Esophagus muscularis mucosa (tissue), 4 donors: ENCODE measurements around the gene VN1R5. TPM values are rescaled to one million over a fixed set of nuclear protein-coding genes. Genes with fewer than 3 reads are reported as not detected.
"Not testable (repeated sequence)": the region's sequence is repeated elsewhere in the genome, so short reads cannot be mapped to it uniquely, and the experiment has no call there.

ENCODE experiments used
- DNase-seq: peaks from one replicate; pipeline ENCODE4 v3.0.0-alpha.2; 2017; ENCODE audit errors: extremely low spot score
- H3K27ac ChIP-seq, 4 donors: fragments of 200-600 bp; sonication (generic); replicated peaks in 1 of 4; 1 replicate in 3 of 4; 2 replicates in 1 of 4; pipeline ENCODE4 v1.5.1; 2016 to 2019; ENCODE audit warnings: mild to moderate bottlenecking in 1 of 4
- H3K27me3 ChIP-seq, 4 donors: fragments of 200-600 bp; sonication (generic); one replicate each; pipeline versions ENCODE4 v1.5.1 to v1.6.0; 2016 to 2019
- H3K36me3 ChIP-seq, 4 donors: fragments of 200-600 bp; sonication (generic); one replicate each; pipeline ENCODE4 v1.5.1; 2016 to 2019
- H3K4me1 ChIP-seq, 4 donors: fragments of 200-600 bp; sonication (generic); one replicate each; pipeline ENCODE4 v1.5.1; 2016 to 2019
- H3K4me3 ChIP-seq, 4 donors: fragments of 200-600 bp; sonication (generic); 1 replicate in 2 of 4; 2 replicates in 2 of 4; pipeline ENCODE4 v1.5.1; 2016 to 2019; ENCODE audit warnings: mild to moderate bottlenecking in 4 of 4, moderate library complexity in 1 of 4
- H3K9me3 ChIP-seq, 4 donors: fragments of 200-600 bp; sonication (generic); 1 replicate in 3 of 4; 2 replicates in 1 of 4; pipeline ENCODE4 v1.5.1; 2016 to 2019
- CTCF ChIP-seq, 3 experiments: fragments of 200-600 bp in 2 of 3; fragments of 450-650 bp in 1 of 3; sonication (generic) in 2 of 3; IDR thresholded peaks; one replicate each; pipeline ENCODE4 v1.5.1; 2017 to 2019; ENCODE audit warnings: antibody characterized with exemption in 3 of 3, mild to moderate bottlenecking in 2 of 3, moderate library complexity in 1 of 3
- EP300 ChIP-seq: sonication (generic); formaldehyde crosslinking; IDR thresholded peaks from one replicate; pipeline ENCODE4 v1.6.1; 2017; ENCODE audit warnings: antibody characterized with exemption
- POLR2A ChIP-seq: fragments of 450-650 bp; IDR thresholded peaks from one replicate; pipeline ENCODE4 v1.6.1; 2017; ENCODE audit warnings: antibody characterized with exemption, moderate library complexity, mild to moderate bottlenecking, low read depth
- POLR2AphosphoS5 ChIP-seq, 2 donors: sonication (generic); formaldehyde crosslinking; IDR thresholded peaks; one replicate each; pipeline ENCODE4 v1.6.1; 2017; ENCODE audit warnings: antibody characterized with exemption in 2 of 2
- WGBS: methylation state at CpG from one replicate; pipeline ENCODE4 v1.1.5; 2018; 5-methylcytosine and 5-hydroxymethylcytosine counted together
- intact Hi-C: fragments of 100-400 bp; cut with DNase I; formaldehyde crosslinking; loops from one replicate; pipeline ENCODE4 v1.15.1; 2023
- total RNA-seq, 4 donors: library from RNA; depleted of rRNA; stranded (reverse); fragments of >200 nt; gene quantifications; one replicate each; pipeline versions ENCODE4 v1.1.0 to v1.2.1, GENCODE V29; 2016

The VN1R5 gene
- total RNA-seq, 4 donors from 2014 or later = not detected

GRCh38 chr1:247281001-247281574 lies 25.2 kb downstream of the VN1R5 start:
- H3K27me3 ChIP-seq = no peaks in the 10 kb centered on the region
- intact Hi-C loops = no loop called here
- no peak for TF ChIP-seq EP300
- TF ChIP-seq POLR2AphosphoS5 (IDR thresholded peaks at IDR 0.05) = no peak
- TF ChIP-seq CTCF (IDR thresholded peaks at IDR 0.05) = no peak
- TF ChIP-seq POLR2A = no peak
- WGBS = 68% methylated on average over 5 of the region's 5 CpGs
- no peak overlapping the region for H3K4me3 ChIP-seq
- peak; percentile 78 for DNase-seq
- no peaks in the 10 kb centered on the region for H3K9me3 ChIP-seq
- no peaks in the 10 kb centered on the region for H3K36me3 ChIP-seq
- no peaks in the 10 kb centered on the region for H3K4me1 ChIP-seq
- no peak overlapping the region for H3K27ac ChIP-seq

GRCh38 chr1:247286134-247286670 lies 30.3 kb downstream of the VN1R5 start:
- intact Hi-C loops = no loop called here
- WGBS = 90% methylated on average over 21 of the region's 23 CpGs
- no peak overlapping the region for H3K27ac ChIP-seq

GRCh38 chr1:247287460-247287859 lies 31.6 kb downstream of the VN1R5 start:
- 89% methylated on average over 14 of the region's 14 CpGs for WGBS
- no peaks in the 10 kb centered on the region for H3K36me3 ChIP-seq
- intact Hi-C loops = no loop called here
- H3K27me3 ChIP-seq = peaks cover 0 to 9% (median 0%) of the 10 kb centered on the region in 4 donors
- peaks cover 0 to 7% (median 0%) of the 10 kb centered on the region in 4 donors for H3K9me3 ChIP-seq
- H3K4me3 ChIP-seq = no peak overlapping the region
- H3K27ac ChIP-seq = no peak overlapping the region
- TF ChIP-seq POLR2AphosphoS5 (IDR thresholded peaks at IDR 0.05) (no peak), CTCF (IDR thresholded peaks at IDR 0.05) (no peak), POLR2A (no peak), EP300 (no peak)
- peak; percentile 34 for DNase-seq
- H3K4me1 ChIP-seq = no peaks in the 10 kb centered on the region

More at GRCh38 chr1:247286134-247286670, 30.3 kb downstream of the VN1R5 start:
- H3K4me1 ChIP-seq = no peaks in the 10 kb centered on the region
- H3K27me3 ChIP-seq = no peaks in the 10 kb centered on the region
- H3K36me3 ChIP-seq = no peaks in the 10 kb centered on the region
- H3K9me3 ChIP-seq = peaks cover 0 to 7% (median 0%) of the 10 kb centered on the region in 4 donors
- peak; percentile 47 for DNase-seq
- TF ChIP-seq CTCF (IDR thresholded peaks at IDR 0.05) (no peak), EP300 (no peak), POLR2A (no peak), POLR2AphosphoS5 (IDR thresholded peaks at IDR 0.05) (no peak)
- no peak overlapping the region for H3K4me3 ChIP-seq

- no peak overlapping the region for H3K4me3 ChIP-seq
- DNase-seq = peak; percentile 31
- WGBS = 93% methylated on average over 6 of the region's 6 CpGs
- intact Hi-C loops = no loop called here
- H3K4me1 ChIP-seq = no peaks in the 10 kb centered on the region
- H3K36me3 ChIP-seq = no peaks in the 10 kb centered on the region
- no peak for TF ChIP-seq POLR2AphosphoS5 (IDR thresholded peaks at IDR 0.05)
- TF ChIP-seq CTCF (IDR thresholded peaks at IDR 0.05) = no peak
- TF ChIP-seq POLR2A = no peak
- TF ChIP-seq EP300 = no peak
- peaks cover 0 to 17% (median 0%) of the 10 kb centered on the region in 4 donors for H3K27me3 ChIP-seq
- H3K9me3 ChIP-seq = peaks cover 0 to 7% (median 0%) of the 10 kb centered on the region in 4 donors
- H3K27ac ChIP-seq = no peak overlapping the region
Measured at GRCh38 chr1:247288341-247288740, 32.5 kb downstream of the VN1R5 start.

GRCh38 chr1:247289274-247289892 lies 33.5 kb downstream of the VN1R5 start:
- H3K9me3 ChIP-seq, DNase-seq, H3K36me3 ChIP-seq, H3K4me1 ChIP-seq, H3K27ac ChIP-seq, H3K4me3 ChIP-seq, intact Hi-C loops: not testable (repeated sequence)
- WGBS = 93% methylated on average over 19 of the region's 19 CpGs
- peaks cover 0 to 25% (median 0%) of the 10 kb centered on the region in 4 donors for H3K27me3 ChIP-seq
